HEK293 (cell line): ENCODE results near the gene UNC5B.

Experiments used
- CTCF ChIA-PET: fragments of 350-600 bp; formaldehyde crosslinking; extraction: SDS; loops from one replicate; lab custom pipeline; 2021; ENCODE audit warnings: antibody characterized with exemption; lab: Yijun Ruan, JAX
- POLR2A ChIA-PET: fragments of 300-600 bp; formaldehyde crosslinking; extraction: SDS; loops from one replicate; lab custom pipeline; 2020; ENCODE audit warnings: antibody characterized with exemption, inconsistent platforms; lab: Yijun Ruan, JAX
- H3K27ac ChIP-seq: fragments of 200-500 bp; sonication (Bioruptor generic); 2 replicates; pipeline ENCODE4 v1.5.1; 2014; ENCODE audit warnings: low read depth, low read length, control low read depth, inconsistent platforms; ENCODE audit errors: extremely low read depth
- H3K36me3 ChIP-seq, 2 experiments: fragments of 200-500 bp in 1 of 2; sonication (Bioruptor generic) in 1 of 2; 1 replicate in 1 of 2; 2 replicates in 1 of 2; pipeline ENCODE4 v1.5.1; 2014 to 2017; ENCODE audit warnings: inconsistent platforms in 2 of 2, low read length in 2 of 2; ENCODE audit not compliant: control insufficient read depth in 2 of 2, insufficient read depth in 1 of 2
- H3K4me1 ChIP-seq: fragments of 200-500 bp; sonication (Bioruptor generic); 2 replicates; pipeline ENCODE4 v1.5.1; 2014; ENCODE audit warnings: mild to moderate bottlenecking, low read length, inconsistent platforms; ENCODE audit not compliant: control insufficient read depth, insufficient read depth
- H3K4me3 ChIP-seq: 2 replicates; pipeline ENCODE4 v1.5.1; 2011; ENCODE audit warnings: low read depth, mild to moderate bottlenecking, control low read depth, low read length, moderate library complexity
- H3K9me3 ChIP-seq: fragments of 200-500 bp; sonication (Bioruptor generic); 2 replicates; pipeline ENCODE4 v1.5.1; 2014; ENCODE audit warnings: low read depth, low read length, inconsistent platforms; ENCODE audit not compliant: control insufficient read depth, insufficient read depth
- EGR2 ChIP-seq: fragments of 450-650 bp; formaldehyde crosslinking; IDR thresholded peaks from 2 replicates; pipeline ENCODE4 v1.5.1; 2016; ENCODE audit warnings: low read depth, missing biosample characterization, missing genetic modification characterization
- RBAK ChIP-seq: fragments of 450-650 bp; formaldehyde crosslinking; IDR thresholded peaks from 2 replicates; pipeline ENCODE4 v1.5.1; 2016; ENCODE audit warnings: missing biosample characterization, missing genetic modification characterization
- WT1 ChIP-seq: fragments of 450-650 bp; formaldehyde crosslinking; IDR thresholded peaks from 2 replicates; pipeline ENCODE4 v1.5.1; 2016; ENCODE audit warnings: missing biosample characterization, missing genetic modification characterization
- ZFHX2 ChIP-seq: fragments of 450-650 bp; formaldehyde crosslinking; conservative IDR thresholded peaks from 2 replicates; pipeline ENCODE4 v1.5.1; 2016; ENCODE audit warnings: missing biosample characterization, missing genetic modification characterization
- ZNF138 ChIP-seq: fragments of 450-650 bp; formaldehyde crosslinking; IDR thresholded peaks from 2 replicates; pipeline ENCODE4 v1.5.1; 2016; ENCODE audit warnings: missing biosample characterization, missing genetic modification characterization, borderline replicate concordance
- ZNF223 ChIP-seq: fragments of 450-650 bp; formaldehyde crosslinking; IDR thresholded peaks from 2 replicates; pipeline ENCODE4 v1.5.1; 2016; ENCODE audit warnings: missing biosample characterization, missing genetic modification characterization
- ZNF501 ChIP-seq: fragments of 450-650 bp; formaldehyde crosslinking; IDR thresholded peaks from 2 replicates; pipeline ENCODE4 v1.5.1; 2016; ENCODE audit warnings: missing biosample characterization, missing genetic modification characterization
- ZNF529 ChIP-seq: fragments of 450-650 bp; formaldehyde crosslinking; IDR thresholded peaks from 2 replicates; pipeline ENCODE4 v1.5.1; 2017; ENCODE audit warnings: missing genetic modification characterization, missing biosample characterization; ENCODE audit not compliant: insufficient replicate concordance
- TF ChIP-seq, protein P1 (sequence below): fragments of 450-650 bp; formaldehyde crosslinking; IDR thresholded peaks from 2 replicates; pipeline ENCODE4 v1.5.1; 2016; ENCODE audit warnings: missing biosample characterization, missing genetic modification characterization
- TF ChIP-seq, protein P2 (sequence below): fragments of 450-650 bp; formaldehyde crosslinking; conservative IDR thresholded peaks from 2 replicates; pipeline ENCODE4 v1.5.1; 2016; ENCODE audit warnings: low read depth, missing biosample characterization, missing genetic modification characterization
- TF ChIP-seq, protein P3 (sequence below): fragments of 450-650 bp; formaldehyde crosslinking; IDR thresholded peaks from 2 replicates; pipeline ENCODE4 v1.5.1; 2016; ENCODE audit warnings: missing biosample characterization, missing genetic modification characterization
- TF ChIP-seq, protein P4 (sequence below): fragments of 450-650 bp; formaldehyde crosslinking; IDR thresholded peaks from 2 replicates; pipeline ENCODE4 v1.5.1; 2016; ENCODE audit warnings: missing biosample characterization, missing genetic modification characterization

Gene UNC5B

DNA sequence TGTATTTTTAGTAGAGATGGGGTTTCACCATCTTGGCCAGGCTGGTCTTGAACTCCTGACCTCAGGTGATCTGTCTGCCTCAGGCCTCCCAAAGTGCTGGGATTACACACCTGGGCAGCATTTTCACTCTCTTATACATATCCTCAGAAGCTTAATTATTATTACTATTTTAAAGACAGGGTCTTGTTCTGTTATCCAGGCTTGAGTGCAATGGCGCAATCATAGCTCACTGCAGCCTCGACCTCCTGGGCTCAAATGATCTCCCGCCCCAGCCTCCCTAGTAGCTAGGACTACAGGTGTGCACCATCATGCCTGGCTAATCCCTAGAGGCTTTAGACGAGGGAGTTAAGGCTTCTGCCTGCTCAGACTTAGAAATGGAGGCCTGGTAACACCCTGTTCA is 26.3 kb downstream of the UNC5B start:
- no peak overlapping the region for H3K27ac ChIP-seq
- no peaks in the 10 kb centered on the region for H3K36me3 ChIP-seq
- H3K9me3 ChIP-seq, result no peaks in the 10 kb centered on the region
- H3K4me3 ChIP-seq, result no peak overlapping the region
- ChIA-PET POLR2A (interaction anchor here (0.9 kb wide), 1 partner anchor 23 kb away, joined by 3 read pairs; no protein-coding TSS in a partner anchor), CTCF (interaction anchor here (0.7 to 1.1 kb wide), 2 partner anchors 30 to 64 kb away, joined by 3 read pairs; no protein-coding TSS in a partner anchor)
- peaks cover 48% of the 10 kb centered on the region for H3K4me1 ChIP-seq
- TF ChIP-seq WT1 (tag by site-specific recombination), result no peak
- TF ChIP-seq, protein P1, sequence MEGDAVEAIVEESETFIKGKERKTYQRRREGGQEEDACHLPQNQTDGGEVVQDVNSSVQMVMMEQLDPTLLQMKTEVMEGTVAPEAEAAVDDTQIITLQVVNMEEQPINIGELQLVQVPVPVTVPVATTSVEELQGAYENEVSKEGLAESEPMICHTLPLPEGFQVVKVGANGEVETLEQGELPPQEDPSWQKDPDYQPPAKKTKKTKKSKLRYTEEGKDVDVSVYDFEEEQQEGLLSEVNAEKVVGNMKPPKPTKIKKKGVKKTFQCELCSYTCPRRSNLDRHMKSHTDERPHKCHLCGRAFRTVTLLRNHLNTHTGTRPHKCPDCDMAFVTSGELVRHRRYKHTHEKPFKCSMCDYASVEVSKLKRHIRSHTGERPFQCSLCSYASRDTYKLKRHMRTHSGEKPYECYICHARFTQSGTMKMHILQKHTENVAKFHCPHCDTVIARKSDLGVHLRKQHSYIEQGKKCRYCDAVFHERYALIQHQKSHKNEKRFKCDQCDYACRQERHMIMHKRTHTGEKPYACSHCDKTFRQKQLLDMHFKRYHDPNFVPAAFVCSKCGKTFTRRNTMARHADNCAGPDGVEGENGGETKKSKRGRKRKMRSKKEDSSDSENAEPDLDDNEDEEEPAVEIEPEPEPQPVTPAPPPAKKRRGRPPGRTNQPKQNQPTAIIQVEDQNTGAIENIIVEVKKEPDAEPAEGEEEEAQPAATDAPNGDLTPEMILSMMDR, result no peak
- no peak for TF ChIP-seq ZNF529 (tag by site-specific recombination)

DNA sequence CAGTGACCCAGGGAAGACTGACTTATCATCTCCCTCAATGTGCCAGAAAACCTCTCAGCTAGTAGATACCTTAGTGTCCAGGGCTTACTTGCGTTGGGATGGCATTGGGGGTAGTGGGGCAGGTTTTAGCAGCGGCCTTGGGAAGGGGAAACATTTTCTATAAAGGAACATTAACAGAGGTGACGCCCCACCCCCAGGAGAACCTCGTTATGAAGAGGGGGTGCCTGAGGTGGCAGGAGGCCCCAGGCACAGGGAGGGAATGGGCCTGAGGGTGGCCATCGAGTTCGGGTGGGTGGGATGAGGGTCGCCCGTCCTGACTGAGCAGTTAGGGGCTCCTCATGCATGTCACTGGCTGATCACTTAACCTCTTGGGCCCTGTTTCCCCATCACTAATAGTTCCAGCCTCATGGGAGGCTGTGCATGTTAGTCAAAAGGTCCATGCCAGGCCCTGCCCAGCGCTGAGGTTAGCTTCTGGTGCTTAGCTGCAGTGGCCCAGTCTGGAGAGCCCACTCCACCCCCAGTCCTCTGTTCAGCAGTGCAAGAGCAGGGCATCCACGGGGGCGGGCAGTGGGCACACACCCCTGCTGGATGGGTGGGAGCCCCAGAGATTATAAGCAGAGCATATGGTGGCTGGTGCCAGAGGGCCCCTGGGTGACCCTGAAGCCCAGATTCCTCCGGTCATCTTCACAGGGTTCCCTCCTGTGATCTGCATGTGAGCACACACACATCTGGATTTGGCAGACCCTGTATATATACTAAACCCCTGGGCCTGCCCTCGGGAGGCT is 27.0 kb downstream of the UNC5B start:
- H3K4me3 ChIP-seq, result no peak overlapping the region
- ChIA-PET CTCF (interaction anchor here (0.7 kb wide), 1 partner anchor 63 kb away, joined by 3 read pairs; no protein-coding TSS in a partner anchor), POLR2A (no interaction called here)
- H3K27ac ChIP-seq, result no peak overlapping the region
- no peaks in the 10 kb centered on the region for H3K36me3 ChIP-seq
- no peaks in the 10 kb centered on the region for H3K9me3 ChIP-seq
- TF ChIP-seq EGR2 (tag by site-specific recombination) (peak; percentile 81), ZFHX2 (peak; percentile 88), ZNF223 (no peak)
- H3K4me1 ChIP-seq, result peaks cover 46% of the 10 kb centered on the region

DNA sequence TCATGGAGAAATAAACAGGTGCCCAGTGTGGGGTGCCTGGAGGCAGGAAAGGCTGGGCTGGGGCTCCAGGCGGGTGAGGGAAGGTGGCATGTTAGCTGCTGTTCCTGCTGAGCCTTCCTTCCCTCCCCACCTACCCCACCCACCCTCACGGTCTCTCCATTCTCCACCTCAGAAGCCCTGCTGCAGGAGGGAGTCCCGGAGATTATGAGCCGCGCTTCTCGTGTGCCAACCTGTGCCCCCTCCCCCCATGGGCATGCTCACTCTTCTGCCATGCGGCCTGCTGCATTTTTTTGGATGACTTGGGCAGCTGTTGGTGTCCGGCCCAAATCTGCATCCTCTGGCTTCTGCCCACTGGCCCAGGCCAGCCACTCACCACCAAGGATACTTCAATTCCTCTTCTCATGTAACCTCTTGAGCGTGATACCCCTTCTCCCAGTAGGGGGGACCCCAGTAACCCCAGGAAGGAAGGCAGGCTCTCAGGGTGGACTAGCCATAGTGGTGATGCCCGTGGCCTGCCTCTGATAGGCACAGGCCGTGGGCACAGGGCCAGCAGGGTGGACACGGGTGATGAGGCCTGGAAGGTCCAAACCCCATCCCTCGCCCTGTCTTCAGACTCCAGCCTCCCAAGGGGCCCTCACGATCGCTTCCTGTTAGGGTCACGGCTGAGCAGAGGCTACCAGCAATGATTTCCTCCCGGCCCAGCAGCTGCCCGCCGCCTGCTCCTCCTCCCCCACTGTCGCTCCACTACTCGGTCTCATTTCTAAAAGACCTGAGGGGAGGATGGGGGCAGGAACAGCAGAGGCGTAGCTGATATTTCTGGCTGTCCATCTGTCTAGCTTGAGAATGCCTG is 27.8 kb downstream of the UNC5B start:
- no peak for TF ChIP-seq RBAK (tag by site-specific recombination)
- Histone ChIP-seq H3K27ac (no peak overlapping the region), H3K4me3 (no peak overlapping the region), H3K36me3 (no peaks in the 10 kb centered on the region), H3K9me3 (no peaks in the 10 kb centered on the region), H3K4me1 (peaks cover 43% of the 10 kb centered on the region)
- POLR2A ChIA-PET, result interaction anchor here (1.4 kb wide), 1 partner anchor 28 kb away, joined by 4 read pairs; the partner anchor contains the start of gene UNC5B
- CTCF ChIA-PET, result interaction anchor here (0.8 to 1.2 kb wide), 2 partner anchors 30 to 31 kb away, joined by 3 read pairs; no protein-coding TSS in a partner anchor

DNA sequence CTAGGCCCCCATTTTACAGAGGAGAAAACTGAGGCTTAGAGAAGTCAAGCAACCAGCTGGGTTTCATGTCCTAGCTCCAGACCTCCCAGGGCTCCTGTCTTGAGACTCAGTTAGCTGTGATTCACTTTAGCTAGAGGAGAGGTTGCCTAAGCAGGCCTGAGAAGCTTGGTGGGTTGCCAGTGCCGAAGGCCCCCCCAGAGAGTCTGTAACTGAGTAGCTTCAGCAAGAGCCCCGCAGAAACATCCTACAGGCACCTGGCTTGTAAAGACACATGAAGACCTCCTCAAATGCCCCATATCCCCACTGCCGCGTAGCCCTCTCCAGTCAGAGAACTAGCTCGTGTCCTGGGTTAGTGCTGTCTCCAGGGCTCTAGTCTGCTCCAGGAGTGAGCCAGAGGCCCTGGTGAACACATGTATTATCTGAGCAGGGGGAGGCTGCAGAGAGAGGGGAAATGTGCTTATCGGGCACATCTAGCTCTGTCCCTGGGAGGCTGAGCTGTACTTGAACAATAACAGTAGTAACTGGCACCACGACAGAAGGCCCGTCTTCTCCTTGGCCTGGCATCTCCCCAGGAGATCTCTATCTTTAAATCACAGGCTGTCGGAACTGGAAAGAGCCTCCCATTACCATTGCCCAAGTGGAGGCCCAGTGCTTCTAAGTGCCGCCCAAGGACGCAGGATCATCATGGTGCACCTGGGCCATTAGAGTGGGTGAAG is 28.9 kb downstream of the UNC5B start:
- Histone ChIP-seq H3K27ac (no peak overlapping the region), H3K36me3 (no peaks in the 10 kb centered on the region)
- POLR2A ChIA-PET, result interaction anchor here (1.4 kb wide), 1 partner anchor 29 kb away, joined by 4 read pairs; the partner anchor contains the start of gene UNC5B
- TF ChIP-seq ZNF501 (no peak), ZNF138 (no peak)
- TF ChIP-seq, protein P2, sequence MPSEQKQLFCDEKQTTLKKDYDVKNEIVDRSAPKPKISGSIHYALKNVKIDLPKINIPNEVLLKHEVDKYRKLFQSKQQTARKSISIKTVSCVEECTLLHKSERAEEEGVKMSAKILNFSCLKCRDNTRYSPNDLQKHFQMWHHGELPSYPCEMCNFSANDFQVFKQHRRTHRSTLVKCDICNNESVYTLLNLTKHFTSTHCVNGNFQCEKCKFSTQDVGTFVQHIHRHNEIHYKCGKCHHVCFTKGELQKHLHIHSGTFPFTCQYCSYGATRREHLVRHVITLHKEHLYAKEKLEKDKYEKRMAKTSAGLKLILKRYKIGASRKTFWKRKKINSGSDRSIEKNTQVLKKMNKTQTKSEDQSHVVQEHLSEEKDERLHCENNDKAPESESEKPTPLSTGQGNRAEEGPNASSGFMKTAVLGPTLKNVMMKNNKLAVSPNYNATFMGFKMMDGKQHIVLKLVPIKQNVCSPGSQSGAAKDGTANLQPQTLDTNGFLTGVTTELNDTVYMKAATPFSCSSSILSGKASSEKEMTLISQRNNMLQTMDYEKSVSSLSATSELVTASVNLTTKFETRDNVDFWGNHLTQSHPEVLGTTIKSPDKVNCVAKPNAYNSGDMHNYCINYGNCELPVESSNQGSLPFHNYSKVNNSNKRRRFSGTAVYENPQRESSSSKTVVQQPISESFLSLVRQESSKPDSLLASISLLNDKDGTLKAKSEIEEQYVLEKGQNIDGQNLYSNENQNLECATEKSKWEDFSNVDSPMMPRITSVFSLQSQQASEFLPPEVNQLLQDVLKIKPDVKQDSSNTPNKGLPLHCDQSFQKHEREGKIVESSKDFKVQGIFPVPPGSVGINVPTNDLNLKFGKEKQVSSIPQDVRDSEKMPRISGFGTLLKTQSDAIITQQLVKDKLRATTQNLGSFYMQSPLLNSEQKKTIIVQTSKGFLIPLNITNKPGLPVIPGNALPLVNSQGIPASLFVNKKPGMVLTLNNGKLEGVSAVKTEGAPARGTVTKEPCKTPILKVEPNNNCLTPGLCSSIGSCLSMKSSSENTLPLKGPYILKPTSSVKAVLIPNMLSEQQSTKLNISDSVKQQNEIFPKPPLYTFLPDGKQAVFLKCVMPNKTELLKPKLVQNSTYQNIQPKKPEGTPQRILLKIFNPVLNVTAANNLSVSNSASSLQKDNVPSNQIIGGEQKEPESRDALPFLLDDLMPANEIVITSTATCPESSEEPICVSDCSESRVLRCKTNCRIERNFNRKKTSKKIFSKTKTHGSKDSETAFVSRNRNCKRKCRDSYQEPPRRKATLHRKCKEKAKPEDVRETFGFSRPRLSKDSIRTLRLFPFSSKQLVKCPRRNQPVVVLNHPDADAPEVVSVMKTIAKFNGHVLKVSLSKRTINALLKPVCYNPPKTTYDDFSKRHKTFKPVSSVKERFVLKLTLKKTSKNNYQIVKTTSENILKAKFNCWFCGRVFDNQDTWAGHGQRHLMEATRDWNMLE (tag by site-specific recombination), result no peak
- TF ChIP-seq, protein P3, sequence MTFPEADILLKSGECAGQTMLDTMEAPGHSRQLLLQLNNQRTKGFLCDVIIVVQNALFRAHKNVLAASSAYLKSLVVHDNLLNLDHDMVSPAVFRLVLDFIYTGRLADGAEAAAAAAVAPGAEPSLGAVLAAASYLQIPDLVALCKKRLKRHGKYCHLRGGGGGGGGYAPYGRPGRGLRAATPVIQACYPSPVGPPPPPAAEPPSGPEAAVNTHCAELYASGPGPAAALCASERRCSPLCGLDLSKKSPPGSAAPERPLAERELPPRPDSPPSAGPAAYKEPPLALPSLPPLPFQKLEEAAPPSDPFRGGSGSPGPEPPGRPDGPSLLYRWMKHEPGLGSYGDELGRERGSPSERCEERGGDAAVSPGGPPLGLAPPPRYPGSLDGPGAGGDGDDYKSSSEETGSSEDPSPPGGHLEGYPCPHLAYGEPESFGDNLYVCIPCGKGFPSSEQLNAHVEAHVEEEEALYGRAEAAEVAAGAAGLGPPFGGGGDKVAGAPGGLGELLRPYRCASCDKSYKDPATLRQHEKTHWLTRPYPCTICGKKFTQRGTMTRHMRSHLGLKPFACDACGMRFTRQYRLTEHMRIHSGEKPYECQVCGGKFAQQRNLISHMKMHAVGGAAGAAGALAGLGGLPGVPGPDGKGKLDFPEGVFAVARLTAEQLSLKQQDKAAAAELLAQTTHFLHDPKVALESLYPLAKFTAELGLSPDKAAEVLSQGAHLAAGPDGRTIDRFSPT (tag by site-specific recombination), result no peak
- TF ChIP-seq, protein P4, sequence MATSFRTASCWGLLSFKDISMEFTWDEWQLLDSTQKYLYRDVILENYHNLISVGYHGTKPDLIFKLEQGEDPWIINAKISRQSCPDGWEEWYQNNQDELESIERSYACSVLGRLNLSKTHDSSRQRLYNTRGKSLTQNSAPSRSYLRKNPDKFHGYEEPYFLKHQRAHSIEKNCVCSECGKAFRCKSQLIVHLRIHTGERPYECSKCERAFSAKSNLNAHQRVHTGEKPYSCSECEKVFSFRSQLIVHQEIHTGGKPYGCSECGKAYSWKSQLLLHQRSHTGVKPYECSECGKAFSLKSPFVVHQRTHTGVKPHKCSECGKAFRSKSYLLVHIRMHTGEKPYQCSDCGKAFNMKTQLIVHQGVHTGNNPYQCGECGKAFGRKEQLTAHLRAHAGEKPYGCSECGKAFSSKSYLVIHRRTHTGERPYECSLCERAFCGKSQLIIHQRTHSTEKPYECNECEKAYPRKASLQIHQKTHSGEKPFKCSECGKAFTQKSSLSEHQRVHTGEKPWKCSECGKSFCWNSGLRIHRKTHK (tag by site-specific recombination), result no peak

More for the DNA sequence above, 28.9 kb downstream of the UNC5B start:
- CTCF ChIA-PET, result interaction anchor here (0.6 to 1.2 kb wide), 2 partner anchors 29 to 532 kb away, joined by 3 read pairs; partner anchors contain the start of gene VSIR
- peaks cover 32% of the 10 kb centered on the region for H3K4me1 ChIP-seq
- no peak overlapping the region for H3K4me3 ChIP-seq
- no peaks in the 10 kb centered on the region for H3K9me3 ChIP-seq
